H9 (cell line): ENCODE results near the gene FNIP2. TPM values are rescaled to one million over a fixed set of nuclear protein-coding genes. Genes with fewer than 3 reads are reported as not detected.

Source experiments
- DNase-seq: peaks from one replicate; pipeline ENCODE4 v3.0.0-alpha.2; 2017
- H2AFZ ChIP-seq: one replicate; pipeline ENCODE4 v1.6.1; 2013; ENCODE audit warnings: mild to moderate bottlenecking, low read length, control low read depth, moderate library complexity
- H2AK5ac ChIP-seq: 2 replicates; pipeline ENCODE4 v1.6.1; 2013; ENCODE audit warnings: low read length, control low read depth, mixed read lengths; ENCODE audit not compliant: insufficient read length
- H2BK120ac ChIP-seq: one replicate; pipeline ENCODE4 v1.6.1; 2013; ENCODE audit warnings: low read depth, mild to moderate bottlenecking, low read length, control low read depth, inconsistent platforms; ENCODE audit not compliant: poor library complexity, severe bottlenecking
- H2BK12ac ChIP-seq: 2 replicates; pipeline ENCODE4 v1.6.1; 2013; ENCODE audit warnings: low read length, control low read depth, mixed read lengths, low read depth; ENCODE audit not compliant: insufficient read length
- H2BK15ac ChIP-seq: 2 replicates; pipeline ENCODE4 v1.6.1; 2013; ENCODE audit warnings: low read depth, low read length, control low read depth
- H2BK20ac ChIP-seq: one replicate; pipeline ENCODE4 v1.6.1; 2013; ENCODE audit warnings: low read depth, mild to moderate bottlenecking, low read length, control low read depth, inconsistent platforms; ENCODE audit not compliant: poor library complexity, severe bottlenecking
- H2BK5ac ChIP-seq: 2 replicates; pipeline ENCODE4 v1.6.1; 2013; ENCODE audit warnings: low read length, control low read depth, mixed read lengths; ENCODE audit not compliant: insufficient read length
- H3K14ac ChIP-seq: 2 replicates; pipeline ENCODE4 v1.6.1; 2013; ENCODE audit warnings: low read length, control low read depth; ENCODE audit not compliant: insufficient read depth
- H3K18ac ChIP-seq: 2 replicates; pipeline ENCODE4 v1.6.1; 2013; ENCODE audit warnings: low read depth, mild to moderate bottlenecking, mixed read lengths, low read length, control low read depth; ENCODE audit not compliant: insufficient read length
- H3K23ac ChIP-seq: 2 replicates; pipeline ENCODE4 v1.6.1; 2013; ENCODE audit warnings: low read length, control low read depth, mixed read lengths, low read depth; ENCODE audit not compliant: insufficient read length
- H3K23me2 ChIP-seq: 2 replicates; pipeline ENCODE4 v1.6.1; 2013; ENCODE audit warnings: low read depth, mild to moderate bottlenecking, mixed read lengths, low read length, control low read depth; ENCODE audit not compliant: insufficient read length, poor library complexity, severe bottlenecking
- H3K27ac ChIP-seq: 2 replicates; pipeline ENCODE4 v1.5.1; 2013; ENCODE audit warnings: low read length, control low read depth, mixed read lengths, low read depth; ENCODE audit not compliant: insufficient read length
- H3K27me3 ChIP-seq: 2 replicates; pipeline ENCODE4 v1.6.1; 2013; ENCODE audit warnings: low read length, control low read depth, inconsistent platforms; ENCODE audit not compliant: insufficient read depth
- H3K4ac ChIP-seq: 2 replicates; pipeline ENCODE4 v1.6.1; 2013; ENCODE audit warnings: low read depth, mild to moderate bottlenecking, control low read depth, inconsistent platforms, low read length, moderate library complexity
- H3K4me1 ChIP-seq: 2 replicates; pipeline ENCODE4 v1.6.1; 2013; ENCODE audit warnings: low read length, control low read depth, inconsistent platforms; ENCODE audit not compliant: insufficient read depth
- H3K4me2 ChIP-seq: 2 replicates; pipeline ENCODE4 v1.6.1; 2013; ENCODE audit warnings: low read length, control low read depth, mixed read lengths; ENCODE audit not compliant: insufficient read length, insufficient read depth
- H3K56ac ChIP-seq: 2 replicates; pipeline ENCODE4 v1.6.1; 2013; ENCODE audit warnings: low read depth, mild to moderate bottlenecking, mixed read lengths, low read length, control low read depth; ENCODE audit not compliant: insufficient read length
- H3K79me1 ChIP-seq: 2 replicates; pipeline ENCODE4 v1.6.1; 2013; ENCODE audit warnings: low read depth, mild to moderate bottlenecking, moderate library complexity, low read length, control low read depth, inconsistent platforms; ENCODE audit not compliant: insufficient read depth, poor library complexity, severe bottlenecking
- H3K79me2 ChIP-seq: 2 replicates; pipeline ENCODE4 v1.6.1; 2013; ENCODE audit warnings: low read length, control low read depth, inconsistent platforms; ENCODE audit not compliant: insufficient read depth
- H3K9ac ChIP-seq: 2 replicates; pipeline ENCODE4 v1.6.1; 2013; ENCODE audit warnings: low read length, control low read depth, mixed read lengths; ENCODE audit not compliant: insufficient read length; ENCODE audit errors: extremely low read depth
- H3K9me3 ChIP-seq: one replicate; pipeline ENCODE4 v1.6.1; 2013; ENCODE audit warnings: low read depth, low read length, inconsistent platforms; ENCODE audit not compliant: control insufficient read depth
- H3T11ph ChIP-seq: one replicate; pipeline ENCODE4 v1.6.1; 2013; ENCODE audit warnings: mild to moderate bottlenecking, low read length, control low read depth, inconsistent platforms
- H4K20me1 ChIP-seq: one replicate; pipeline ENCODE4 v1.6.1; 2013; ENCODE audit not compliant: control insufficient read depth, insufficient read length, insufficient read depth
- H4K5ac ChIP-seq: 2 replicates; pipeline ENCODE4 v1.6.1; 2013; ENCODE audit warnings: low read depth, mild to moderate bottlenecking, mixed read lengths, low read length, control low read depth; ENCODE audit not compliant: insufficient read length
- H4K8ac ChIP-seq: replicated peaks from 2 replicates; pipeline ENCODE4 v1.6.1; 2013; ENCODE audit warnings: low read length, control low read depth, mixed read lengths, low read depth; ENCODE audit not compliant: insufficient read length
- H4K91ac ChIP-seq: 2 replicates; pipeline ENCODE4 v1.6.1; 2013; ENCODE audit warnings: low read depth, mild to moderate bottlenecking, moderate library complexity, mixed read lengths, low read length, control low read depth; ENCODE audit not compliant: insufficient read length
- H3K27ac Mint-ChIP-seq, 3 experiments: 2 replicates in 2 of 3; 3 replicates in 1 of 3; pipeline ENCODE4 v1.8.0; 2020 to 2021; ENCODE audit warnings: mixed read lengths in 3 of 3, mild to moderate bottlenecking in 1 of 3, moderate library complexity in 1 of 3
- H3K27me3 Mint-ChIP-seq: 2 replicates; pipeline ENCODE4 v1.8.0; 2021; ENCODE audit warnings: low read depth, mild to moderate bottlenecking, moderate library complexity, mixed read lengths
- H3K36me3 Mint-ChIP-seq, 3 experiments: 2 replicates in 2 of 3; 3 replicates in 1 of 3; pipeline ENCODE4 v1.8.0; 2020 to 2021; ENCODE audit warnings: low read depth in 3 of 3, mixed read lengths in 3 of 3; ENCODE audit not compliant: insufficient read depth in 1 of 3
- H3K4me1 Mint-ChIP-seq, 2 experiments: 2 replicates each; pipeline ENCODE4 v1.8.0; 2020; ENCODE audit warnings: mixed read lengths in 2 of 2
- H3K4me3 Mint-ChIP-seq, 2 experiments: 2 replicates in 1 of 2; 3 replicates in 1 of 2; pipeline ENCODE4 v1.8.0; 2020 to 2021; ENCODE audit warnings: mild to moderate bottlenecking in 2 of 2, mixed read lengths in 2 of 2, moderate library complexity in 1 of 2
- H3K9me3 Mint-ChIP-seq, 2 experiments: 2 replicates in 1 of 2; 3 replicates in 1 of 2; pipeline ENCODE4 v1.8.0; 2020; ENCODE audit warnings: mild to moderate bottlenecking in 2 of 2, mixed read lengths in 2 of 2, moderate library complexity in 1 of 2
- WGBS: extraction: QIAGEN DNeasy Blood & Tissue Kit; methylation state at CpG from one replicate; pipeline ENCODE4 v1.1.7; 2013; ENCODE audit warnings: missing lambda C conversion rate, low lambda C conversion rate, mixed read lengths; ENCODE audit not compliant: insufficient read length; ENCODE audit errors: extremely low coverage; 5-methylcytosine and 5-hydroxymethylcytosine counted together
- total RNA-seq: library from RNA; stranded (reverse); gene quantifications from 2 replicates; pipeline ENCODE4 v1.2.1, GENCODE V29; 2021
- TF ChIP-seq, protein P1 (sequence below): fragments of 200-600 bp; sonication (generic); conservative IDR thresholded peaks from 3 replicates; pipeline ENCODE4 v1.8.0; 2021; ENCODE audit warnings: antibody characterized with exemption, mild to moderate bottlenecking

The FNIP2 gene
- total RNA-seq, 1 experiment from 2014 or later: 9.6 TPM

DNA sequence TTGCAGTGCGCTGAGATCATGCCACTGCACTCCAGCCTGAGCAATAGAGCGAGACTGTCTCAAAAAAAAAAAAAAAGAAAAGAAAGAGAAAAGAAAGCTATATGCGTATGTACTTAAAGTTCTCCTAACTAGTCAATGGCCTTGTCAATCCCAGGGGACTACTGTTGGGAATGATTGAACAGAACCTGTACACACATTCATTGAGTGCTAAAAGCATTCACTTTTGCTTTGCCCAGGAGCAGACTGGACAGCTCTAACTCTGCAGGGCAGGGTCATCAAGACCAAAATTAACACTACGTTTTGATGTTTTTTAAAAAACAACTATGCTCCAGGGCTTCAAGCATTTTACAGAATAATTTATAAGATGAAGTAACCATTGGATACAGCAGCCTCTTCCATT lies 106.2 kb downstream of the FNIP2 start:
- Histone ChIP-seq H3K23me2 (no peaks in the 10 kb centered on the region), H3K79me1 (no peaks in the 10 kb centered on the region), H3K4me1 (peaks cover 3% of the 10 kb centered on the region; the same call in 1 of the 2 replicates), H4K5ac (no peak overlapping the region), H2AFZ (no peak overlapping the region), H2BK120ac (no peak overlapping the region), H3K79me2 (no peaks in the 10 kb centered on the region; the same call in 1 of the 2 replicates), H2BK5ac (no peak overlapping the region), H3K23ac (no peak overlapping the region), H3K4me2 (no peak overlapping the region), H3T11ph (no peak overlapping the region), H2BK12ac (no peak overlapping the region), H3K56ac (no peak overlapping the region), H4K91ac (no peak overlapping the region), H2AK5ac (no peak overlapping the region), H3K9me3 (no peaks in the 10 kb centered on the region), H3K27me3 (no peaks in the 10 kb centered on the region), H2BK20ac (no peak overlapping the region), H2BK15ac (no peak overlapping the region), H3K14ac (no peak overlapping the region), H3K4ac (no peak overlapping the region), H3K27ac (no peak overlapping the region), H4K8ac (no peak overlapping the region), H3K18ac (no peak overlapping the region), H4K20me1 (no peaks in the 10 kb centered on the region), H3K9ac (no peak overlapping the region)
- TF ChIP-seq, protein P1, sequence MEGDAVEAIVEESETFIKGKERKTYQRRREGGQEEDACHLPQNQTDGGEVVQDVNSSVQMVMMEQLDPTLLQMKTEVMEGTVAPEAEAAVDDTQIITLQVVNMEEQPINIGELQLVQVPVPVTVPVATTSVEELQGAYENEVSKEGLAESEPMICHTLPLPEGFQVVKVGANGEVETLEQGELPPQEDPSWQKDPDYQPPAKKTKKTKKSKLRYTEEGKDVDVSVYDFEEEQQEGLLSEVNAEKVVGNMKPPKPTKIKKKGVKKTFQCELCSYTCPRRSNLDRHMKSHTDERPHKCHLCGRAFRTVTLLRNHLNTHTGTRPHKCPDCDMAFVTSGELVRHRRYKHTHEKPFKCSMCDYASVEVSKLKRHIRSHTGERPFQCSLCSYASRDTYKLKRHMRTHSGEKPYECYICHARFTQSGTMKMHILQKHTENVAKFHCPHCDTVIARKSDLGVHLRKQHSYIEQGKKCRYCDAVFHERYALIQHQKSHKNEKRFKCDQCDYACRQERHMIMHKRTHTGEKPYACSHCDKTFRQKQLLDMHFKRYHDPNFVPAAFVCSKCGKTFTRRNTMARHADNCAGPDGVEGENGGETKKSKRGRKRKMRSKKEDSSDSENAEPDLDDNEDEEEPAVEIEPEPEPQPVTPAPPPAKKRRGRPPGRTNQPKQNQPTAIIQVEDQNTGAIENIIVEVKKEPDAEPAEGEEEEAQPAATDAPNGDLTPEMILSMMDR: no peak
- Mint-ChIP-seq H3K27ac (no peak overlapping the region), H3K4me1 (peaks cover 13 to 18% of the 10 kb centered on the region in 2 experiments), H3K9me3 (peaks cover 0 to 3% of the 10 kb centered on the region in 2 experiments; a peak in 3 of 5 replicates), H3K27me3 (no peaks in the 10 kb centered on the region), H3K4me3 (no peak overlapping the region), H3K36me3 (peaks cover 3 to 11% (median 9%) of the 10 kb centered on the region in 3 experiments; a peak in 6 of 7 replicates)
- no CpG with 5 or more reads among the region's 4 CpGs for WGBS
- no peak for DNase-seq
